ENCODE data around the gene AXDND1. TPM values are rescaled to one million over a fixed set of nuclear protein-coding genes. Genes with fewer than 3 reads are reported as not detected.

The AXDND1 gene
- 0.05 and 0.30 TPM in 2 replicates for total RNA-seq

GRCh38 chr1:179365342-179366092, at the start of gene AXDND1:
AXDND1 (plus strand) TSS chr1:179365971; CDS start chr1:179366510, 539 bp downstream.

GRCh38 chr1:179575497-179576314, 209.9 kb downstream of the AXDND1 start, which contains the start of gene NPHS2:
NPHS2 (minus strand) TSS chr1:179575948; CDS start chr1:179575864, 84 bp downstream.

GRCh38 chr1:179591592-179592580, 226.1 kb downstream of the AXDND1 start, which contains the start of gene TDRD5:
TDRD5 (plus strand) TSS chr1:179591832; CDS start chr1:179592616, 784 bp downstream.

Other genes starting within 250 kb of the AXDND1 start
- 53.4 and 89.7 TPM in 2 replicates for gene ABL2, start 136.3 kb upstream of the AXDND1 start, total RNA-seq
- gene SOAT1, start 72.2 kb upstream of the AXDND1 start, total RNA-seq, result 31.5 and 42.7 TPM in 2 replicates
- not detected in 2 replicates for gene NPHS2, start 210.0 kb downstream of the AXDND1 start, total RNA-seq
- not detected in 2 replicates for gene TDRD5, start 225.9 kb downstream of the AXDND1 start, total RNA-seq

All from smooth muscle cell of the umbilical artery (primary cell).